Spleen (tissue), 11 donors: Measurements from ENCODE around the gene ISL2. TPM values are rescaled to one million over a fixed set of nuclear protein-coding genes. Genes with fewer than 3 reads are reported as not detected.

Experiments
- DNase-seq: peaks from one replicate; pipeline ENCODE4 v3.0.0-alpha.2; 2020
- H3K27ac ChIP-seq, 8 donors: fragments of 200-600 bp; sonication (generic) in 7 of 8; 1 replicate in 4 of 8; 2 replicates in 4 of 8; pipeline versions ENCODE4 v1.5.0 to v1.8.0; 2016 to 2021; ENCODE audit warnings: inconsistent platforms in 4 of 8, mild to moderate bottlenecking in 4 of 8, moderate library complexity in 1 of 8
- H3K27me3 ChIP-seq, 7 donors: fragments of 200-600 bp; sonication (generic) in 6 of 7; replicated peaks in 1 of 7; 1 replicate in 4 of 7; 2 replicates in 3 of 7; pipeline versions ENCODE4 v1.5.0 to v1.8.0; 2016 to 2021; ENCODE audit warnings: inconsistent platforms in 3 of 7, mild to moderate bottlenecking in 1 of 7
- H3K36me3 ChIP-seq, 6 donors: fragments of 200-600 bp; sonication (generic) in 5 of 6; 1 replicate in 4 of 6; 2 replicates in 2 of 6; pipeline versions ENCODE4 v1.5.0 to v1.8.0; 2016 to 2021; ENCODE audit warnings: inconsistent platforms in 2 of 6
- H3K4me1 ChIP-seq, 6 donors: fragments of 200-600 bp; sonication (generic) in 5 of 6; 1 replicate in 3 of 6; 2 replicates in 3 of 6; pipeline versions ENCODE4 v1.5.0 to v1.8.0; 2016 to 2021; ENCODE audit warnings: inconsistent platforms in 3 of 6
- H3K4me3 ChIP-seq, 8 donors: fragments of 200-600 bp; sonication (generic) in 7 of 8; 1 replicate in 4 of 8; 2 replicates in 4 of 8; pipeline versions ENCODE4 v1.5.0 to v1.8.0; 2016 to 2021; ENCODE audit warnings: inconsistent platforms in 4 of 8, mild to moderate bottlenecking in 4 of 8, moderate library complexity in 2 of 8
- H3K9me3 ChIP-seq, 8 donors: fragments of 200-600 bp; sonication (generic) in 7 of 8; 1 replicate in 4 of 8; 2 replicates in 4 of 8; pipeline versions ENCODE4 v1.5.0 to v1.8.0; 2016 to 2021; ENCODE audit warnings: inconsistent platforms in 4 of 8
- POLR2A ChIP-seq, 3 donors: fragments of 450-650 bp; IDR thresholded peaks; one replicate each; pipeline ENCODE4 v1.5.1; 2017; ENCODE audit warnings: antibody characterized with exemption in 3 of 3, mild to moderate bottlenecking in 1 of 3
- POLR2AphosphoS5 ChIP-seq, 3 donors: sonication (generic); formaldehyde crosslinking; IDR thresholded peaks; one replicate each; pipeline ENCODE4 v1.5.1; 2017; ENCODE audit warnings: antibody characterized with exemption in 3 of 3
- WGBS, 5 donors: extraction: QIAGEN DNeasy Blood & Tissue Kit in 3 of 5; methylation state at CpG; one replicate each; pipeline versions ENCODE4 v1.1.5 to v1.1.7; 2013 to 2018; 5-methylcytosine and 5-hydroxymethylcytosine counted together
- intact Hi-C: fragments of 100-400 bp; cut with DNase I; formaldehyde crosslinking; loops from one replicate; pipeline ENCODE4 v1.15.0; 2023; ENCODE audit warnings: low total_unique reads
- polyA plus RNA-seq, 3 donors: library from polyadenylated mRNA; stranded (reverse); fragments of 200-250 nt; gene quantifications; one replicate each; pipeline ENCODE4 v1.2.1, GENCODE V29; 2013
- total RNA-seq, 7 donors: library from RNA; depleted of rRNA in 3 of 7; stranded (reverse); fragments of >200 nt in 3 of 7; fragmentation: NEBNext Ultra II Directional in 4 of 7; extraction: Animal tissue kit (Norgen Biotek cat#: 25700) in 4 of 7; gene quantifications; one replicate each; pipeline versions ENCODE4 v1.1.0 to v1.2.1, GENCODE V29; 2016 to 2021
- TF ChIP-seq, protein P1 (sequence below), 11 experiments: fragments of 200-600 bp in 7 of 11; fragments of 450-650 bp in 4 of 11; sonication (generic) in 4 of 11; IDR thresholded peaks in 8 of 11; conservative IDR thresholded peaks in 3 of 11; 1 replicate in 7 of 11; 2 replicates in 4 of 11; pipeline versions ENCODE4 v1.4.0 to v1.8.0; 2016 to 2021; ENCODE audit warnings: antibody characterized with exemption in 11 of 11, inconsistent platforms in 4 of 11, mild to moderate bottlenecking in 1 of 11
- donor health status: healthy with polysubstance abuse.
- donor health status: DM: no; HTN: no; CAD: no; lungs with moderate emphysema.
- donor health status: DM: no; HTN: no; CAD: no.
- donor health status: Bipolar disorder and iron deficiency.
- donor health status: healthy.
- donor health status: DM: no; HTN: no; CAD: no.
- donor health status: DM: yes; HTN: yes; CAD: no.

Gene ISL2
- total and polyA plus RNA-seq, 10 donors, result 0.20 to 1.1 (median 0.37) TPM

DNA sequence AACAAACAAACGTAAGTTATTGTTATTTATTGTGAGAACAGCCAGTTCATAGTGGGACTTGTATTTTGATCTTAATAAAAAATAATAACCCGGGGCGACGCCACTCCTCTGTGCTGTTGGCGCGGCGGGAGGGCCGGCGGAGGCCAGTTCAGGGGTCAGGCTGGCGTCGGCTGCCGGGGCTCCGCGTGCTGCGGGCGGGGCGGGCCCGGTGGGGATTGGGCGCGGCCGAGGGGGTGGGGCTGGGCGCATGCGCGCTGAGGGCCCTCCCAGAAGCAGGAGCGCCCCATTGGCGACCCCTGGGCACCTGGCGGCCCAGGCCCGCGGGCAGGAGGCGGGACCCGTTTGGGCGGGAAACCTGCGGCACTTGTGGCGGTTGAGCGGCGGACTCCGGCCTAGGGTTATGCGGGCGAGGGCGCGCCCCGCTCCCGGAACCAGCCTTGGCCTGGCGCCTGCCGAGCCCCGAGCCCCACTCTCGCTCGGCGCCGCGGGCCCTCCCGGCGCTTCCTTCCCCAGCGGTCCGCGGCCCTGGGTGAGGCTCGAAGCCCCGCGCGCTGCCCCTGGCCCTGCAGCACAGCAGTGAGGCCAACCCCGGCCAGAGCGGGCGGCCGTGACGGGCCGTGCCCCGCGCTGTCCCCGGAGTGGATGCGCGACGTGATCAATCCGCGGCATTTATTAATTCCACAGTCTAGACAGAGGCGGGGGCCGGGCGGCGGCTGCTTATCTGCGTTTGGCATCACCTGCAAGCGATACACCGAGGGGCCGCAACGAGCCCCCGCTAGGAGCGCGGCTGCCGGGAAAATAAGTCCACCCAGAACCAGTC lies 6.0 kb downstream of the ISL2 start:
- peak; percentile 74 for DNase-seq
- Histone ChIP-seq H3K4me1 (peaks cover 58 to 88% (median 80%) of the 10 kb centered on the region in 6 donors), H3K27ac (no peak overlapping the region), H3K27me3 (peaks cover 45 to 100% (median 100%) of the 10 kb centered on the region in 7 donors), H3K9me3 (peaks cover 0 to 11% (median 0%) of the 10 kb centered on the region in 8 donors), H3K36me3 (peaks cover 0 to under 1% (median 0%) of the 10 kb centered on the region in 6 donors), H3K4me3 (peak overlapping the region in 7 of 8 donors; percentile 5 to 65 (median 21))
- 7 to 23% (median 8%) methylated on average over 18 to 87 of the region's 87 CpGs for WGBS, 5 donors
- intact Hi-C loops, result no loop called here
- TF ChIP-seq, protein P1, sequence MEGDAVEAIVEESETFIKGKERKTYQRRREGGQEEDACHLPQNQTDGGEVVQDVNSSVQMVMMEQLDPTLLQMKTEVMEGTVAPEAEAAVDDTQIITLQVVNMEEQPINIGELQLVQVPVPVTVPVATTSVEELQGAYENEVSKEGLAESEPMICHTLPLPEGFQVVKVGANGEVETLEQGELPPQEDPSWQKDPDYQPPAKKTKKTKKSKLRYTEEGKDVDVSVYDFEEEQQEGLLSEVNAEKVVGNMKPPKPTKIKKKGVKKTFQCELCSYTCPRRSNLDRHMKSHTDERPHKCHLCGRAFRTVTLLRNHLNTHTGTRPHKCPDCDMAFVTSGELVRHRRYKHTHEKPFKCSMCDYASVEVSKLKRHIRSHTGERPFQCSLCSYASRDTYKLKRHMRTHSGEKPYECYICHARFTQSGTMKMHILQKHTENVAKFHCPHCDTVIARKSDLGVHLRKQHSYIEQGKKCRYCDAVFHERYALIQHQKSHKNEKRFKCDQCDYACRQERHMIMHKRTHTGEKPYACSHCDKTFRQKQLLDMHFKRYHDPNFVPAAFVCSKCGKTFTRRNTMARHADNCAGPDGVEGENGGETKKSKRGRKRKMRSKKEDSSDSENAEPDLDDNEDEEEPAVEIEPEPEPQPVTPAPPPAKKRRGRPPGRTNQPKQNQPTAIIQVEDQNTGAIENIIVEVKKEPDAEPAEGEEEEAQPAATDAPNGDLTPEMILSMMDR (IDR thresholded peaks at IDR 0.05 in 8 of 11, conservative IDR thresholded peaks at IDR 0.05 in 3 of 11), result no peak
- TF ChIP-seq POLR2A (IDR thresholded peaks at IDR 0.05), result no peak
- no peak for TF ChIP-seq POLR2AphosphoS5 (IDR thresholded peaks at IDR 0.05)

- DNase-seq, result no peak
These were observed 6.9 kb downstream of the ISL2 start for GRCh38 chr15:76343313-76343996.

GRCh38 chr15:76344893-76345582 lies 8.5 kb downstream of the ISL2 start:
- Histone ChIP-seq H3K4me1 (peaks cover 49 to 66% (median 56%) of the 10 kb centered on the region in 6 donors), H3K36me3 (peaks cover 0 to 6% (median 0%) of the 10 kb centered on the region in 6 donors), H3K27ac (no peak overlapping the region), H3K9me3 (peaks cover 0 to 8% (median 0%) of the 10 kb centered on the region in 8 donors), H3K27me3 (peaks cover 34 to 91% (median 90%) of the 10 kb centered on the region in 7 donors), H3K4me3 (no peak overlapping the region)
- TF ChIP-seq POLR2A (IDR thresholded peaks at IDR 0.05) (no peak), POLR2AphosphoS5 (IDR thresholded peaks at IDR 0.05) (no peak)
- TF ChIP-seq, protein P1 (IDR thresholded peaks at IDR 0.05 in 8 of 11, conservative IDR thresholded peaks at IDR 0.05 in 3 of 11), result no peak
- DNase-seq, result no peak
- intact Hi-C loops, result no loop called here
- 11 to 23% (median 18%) methylated on average over 3 of the region's 3 CpGs for WGBS, 5 donors

More at GRCh38 chr15:76343313-76343996, 6.9 kb downstream of the ISL2 start:
- Histone ChIP-seq H3K4me1 (peaks cover 57 to 82% (median 72%) of the 10 kb centered on the region in 6 donors), H3K9me3 (peaks cover 0 to 8% (median 0%) of the 10 kb centered on the region in 8 donors), H3K4me3 (peak overlapping the region in 1 of 8 donors; percentile 65), H3K27me3 (peaks cover 40 to 100% (median 99%) of the 10 kb centered on the region in 7 donors), H3K27ac (no peak overlapping the region), H3K36me3 (peaks cover 0 to 4% (median 0%) of the 10 kb centered on the region in 6 donors)
- intact Hi-C loops, result no loop called here
- TF ChIP-seq, protein P1 (IDR thresholded peaks at IDR 0.05 in 8 of 11, conservative IDR thresholded peaks at IDR 0.05 in 3 of 11), result no peak
- TF ChIP-seq POLR2A (IDR thresholded peaks at IDR 0.05) (no peak), POLR2AphosphoS5 (IDR thresholded peaks at IDR 0.05) (no peak)
- WGBS, 5 donors, result 18 to 32% (median 24%) methylated on average over 16 of the region's 16 CpGs
